Fibroblast of skin of scalp (primary cell): ENCODE measurements around the gene LRP8.

Experiments
- DNase-seq: peaks from one replicate; pipeline ENCODE4 v3.0.0-alpha.2; 2013

The LRP8 gene

DNA sequence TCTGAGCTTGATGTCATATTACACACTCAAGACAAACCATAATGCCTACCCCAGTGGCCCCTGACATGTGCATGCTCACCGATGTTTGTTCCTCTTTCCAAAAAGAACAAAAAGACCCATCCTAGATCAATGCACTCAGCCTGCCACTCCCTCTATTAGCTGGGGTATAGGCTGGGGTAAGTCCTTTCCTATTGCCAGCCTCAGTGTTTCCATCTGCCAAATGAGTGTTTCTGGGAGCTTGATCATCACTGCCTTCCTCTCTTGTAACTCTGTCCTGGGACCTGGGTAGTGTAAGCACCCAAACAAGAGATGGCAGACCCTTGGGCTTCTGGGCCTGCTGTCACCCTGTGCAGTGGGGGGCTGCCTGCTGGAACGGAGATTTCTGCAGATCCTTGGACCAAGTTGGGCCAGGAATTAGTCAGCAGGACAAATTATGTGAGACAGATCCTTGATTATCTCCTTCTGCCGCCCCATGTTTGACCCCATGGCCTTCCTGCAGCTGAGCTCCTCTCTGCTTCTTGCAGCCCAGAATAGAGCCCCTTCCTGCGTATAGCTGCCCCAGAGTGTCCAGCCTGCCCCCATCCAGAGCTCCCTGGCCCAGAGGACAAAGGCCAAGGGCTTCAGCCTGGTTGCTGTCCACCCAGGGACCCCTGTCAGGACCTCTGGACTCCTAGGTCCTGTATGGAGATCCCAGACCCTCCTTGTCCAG lies 31.5 kb upstream of the LRP8 start:
- no peak for DNase-seq

DNA sequence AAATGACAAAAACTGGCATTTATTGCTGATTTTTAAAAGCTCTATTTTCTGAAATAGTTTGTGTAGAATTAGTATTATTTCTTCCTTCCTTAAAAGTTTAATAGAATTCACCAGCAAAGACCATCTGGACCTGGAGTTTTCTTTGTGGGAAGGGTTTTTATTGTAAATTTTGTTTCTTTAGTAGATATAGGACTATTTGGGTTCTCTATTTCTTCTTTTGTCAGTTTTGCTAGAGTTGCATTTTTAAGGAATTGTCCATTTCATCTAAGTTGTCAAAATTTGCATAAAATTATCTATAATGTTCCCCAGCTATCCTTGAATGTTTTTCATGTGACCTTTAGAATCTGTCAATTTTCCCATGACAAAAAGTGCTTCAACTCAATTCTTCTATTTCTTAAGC lies 28.8 kb upstream of the LRP8 start:
- no peak for DNase-seq

DNA sequence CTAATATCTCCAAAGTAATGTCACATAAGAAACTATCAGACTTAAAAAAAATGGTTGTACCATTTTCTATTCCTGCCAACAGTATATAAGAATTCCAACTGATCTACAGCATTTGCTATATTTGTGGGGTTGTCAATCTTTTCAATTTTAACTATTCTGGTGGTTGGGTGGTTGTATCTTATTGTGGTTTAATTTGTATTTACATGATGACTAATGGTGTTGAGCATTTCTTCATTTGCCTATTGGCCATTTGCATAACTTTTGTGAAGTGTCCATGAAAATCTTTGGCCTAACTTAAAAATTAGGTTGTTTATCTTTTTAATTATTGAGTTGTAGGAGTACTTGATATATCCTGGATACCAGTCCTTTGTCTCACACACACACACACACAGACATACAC lies 26.2 kb upstream of the LRP8 start:
- no peak for DNase-seq

DNA sequence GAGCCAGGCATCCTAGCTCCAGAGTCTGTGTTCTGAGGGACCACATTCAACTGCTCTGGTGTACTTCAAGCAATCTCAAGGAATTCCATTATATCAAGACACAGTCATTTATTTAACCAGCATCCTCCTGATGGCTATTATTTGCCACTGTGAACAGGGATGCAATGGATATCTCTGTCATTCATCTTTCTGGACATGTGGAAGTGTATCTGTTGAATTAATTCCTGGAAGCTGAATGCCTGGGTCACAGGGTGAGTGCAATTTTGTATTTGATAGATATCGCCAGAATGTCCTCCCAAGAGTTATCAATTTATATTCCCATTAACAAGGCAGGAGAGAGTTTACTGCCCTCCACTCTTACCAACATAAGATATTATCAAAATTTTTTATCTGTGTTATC lies 24.7 kb upstream of the LRP8 start:
- DNase-seq = no peak

DNA sequence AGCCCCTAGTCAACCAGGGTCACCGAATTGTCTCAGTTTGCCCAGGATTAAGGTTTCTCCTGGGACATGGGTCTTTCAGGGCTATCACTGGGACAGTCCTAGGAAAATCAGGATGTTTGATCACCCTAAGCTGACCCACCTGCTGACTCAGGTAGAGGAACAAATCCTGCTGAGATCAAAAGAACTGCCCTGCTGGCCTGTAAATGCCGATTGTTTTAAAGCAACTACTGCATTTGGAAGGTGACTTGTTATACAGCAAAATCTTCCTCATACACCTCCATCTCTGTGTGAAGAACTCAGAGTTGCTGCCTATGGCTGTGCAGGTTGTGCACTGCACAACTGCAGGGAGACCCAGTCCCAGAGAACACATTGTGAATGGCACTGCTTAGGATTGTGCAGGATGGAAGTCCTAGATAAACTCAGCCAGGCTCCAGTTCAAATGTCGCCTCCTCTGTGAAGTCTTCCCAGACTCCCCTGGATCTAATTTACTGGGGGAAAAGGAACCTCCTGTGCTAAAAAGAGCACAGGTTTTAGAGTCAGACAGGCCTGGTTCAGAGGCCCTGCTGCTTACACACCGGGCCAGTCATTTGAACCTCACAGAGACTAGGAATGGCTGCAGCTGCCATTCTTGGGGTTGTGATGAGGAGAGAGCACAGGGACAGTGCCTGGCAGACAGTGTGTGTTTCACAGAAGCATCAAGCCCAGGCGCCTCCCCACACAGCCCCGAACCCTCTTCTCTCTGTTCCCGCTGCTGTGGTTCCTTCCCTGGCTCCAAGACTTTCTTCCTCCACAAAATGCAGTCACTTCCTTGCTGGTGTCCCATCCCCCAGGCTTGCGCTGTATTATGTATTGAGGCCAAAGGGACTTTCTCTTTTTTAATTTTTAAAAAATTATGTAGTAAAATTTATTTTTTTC lies 23.2 kb upstream of the LRP8 start:
- DNase-seq = no peak

DNA sequence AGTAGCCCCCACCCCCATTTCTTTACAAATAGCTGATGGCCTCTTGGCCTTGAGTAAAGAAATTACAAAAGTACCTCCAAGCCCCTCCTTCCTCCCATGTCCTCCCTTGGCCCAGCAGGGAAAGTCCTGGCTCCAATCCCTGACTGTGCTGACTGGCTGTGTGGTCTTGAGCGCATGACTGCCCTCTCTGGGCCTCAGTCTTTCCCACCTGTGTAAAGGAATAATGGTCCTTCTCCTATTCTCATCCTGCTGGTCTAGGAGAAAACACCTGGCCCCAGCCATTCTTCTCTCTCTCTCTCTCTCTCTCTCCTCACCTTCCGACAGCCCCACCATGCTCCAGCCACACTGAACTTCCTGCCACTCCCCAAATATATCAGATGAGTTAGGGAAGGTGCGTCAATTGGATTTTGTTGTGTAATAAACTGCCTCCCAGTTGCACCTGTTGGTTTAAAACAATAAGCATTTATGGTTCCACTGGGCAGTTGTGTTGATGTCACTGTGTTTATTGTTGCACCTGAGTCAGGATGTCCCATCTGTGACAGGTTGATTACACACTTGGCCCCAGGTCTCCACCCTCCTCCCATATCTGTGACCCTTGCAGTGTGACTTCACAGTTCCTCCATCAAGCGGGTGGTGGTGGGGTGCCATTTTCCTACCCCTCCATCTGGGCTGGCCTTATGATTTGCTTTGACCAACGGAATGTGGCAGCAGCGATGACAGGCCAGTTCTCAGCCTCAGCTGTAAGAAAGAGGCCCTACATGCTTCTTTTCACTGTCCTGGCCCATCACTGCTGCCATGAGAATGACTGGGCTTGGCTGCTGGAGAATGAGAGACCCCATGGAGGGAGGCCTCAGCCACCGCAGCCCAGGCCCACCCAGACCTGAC lies 22.3 kb upstream of the LRP8 start:
- no peak for DNase-seq

DNA sequence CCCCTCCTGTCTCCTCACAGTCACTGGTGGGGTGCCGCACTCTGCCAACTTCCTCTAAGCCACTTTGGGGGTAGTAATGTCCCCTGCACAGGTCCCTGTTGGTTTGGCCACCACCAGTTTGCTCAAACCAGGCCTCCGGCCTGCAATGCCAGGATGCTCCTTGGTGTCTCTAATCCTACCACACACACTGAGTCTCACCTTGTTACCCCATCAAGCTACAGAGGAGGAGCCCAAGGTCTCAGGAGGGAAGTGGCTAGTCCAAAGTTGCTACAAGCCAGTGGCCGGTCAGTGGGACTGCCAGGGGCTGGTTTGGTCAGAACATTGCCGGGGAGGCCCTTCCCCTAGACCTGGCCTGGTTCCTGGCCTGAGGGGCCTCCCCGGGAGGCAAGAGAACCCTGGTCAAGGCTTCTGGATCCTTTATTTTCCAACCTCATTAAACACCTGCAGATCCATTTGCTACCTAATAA lies 21.5 kb upstream of the LRP8 start:
- DNase-seq = no peak

DNA sequence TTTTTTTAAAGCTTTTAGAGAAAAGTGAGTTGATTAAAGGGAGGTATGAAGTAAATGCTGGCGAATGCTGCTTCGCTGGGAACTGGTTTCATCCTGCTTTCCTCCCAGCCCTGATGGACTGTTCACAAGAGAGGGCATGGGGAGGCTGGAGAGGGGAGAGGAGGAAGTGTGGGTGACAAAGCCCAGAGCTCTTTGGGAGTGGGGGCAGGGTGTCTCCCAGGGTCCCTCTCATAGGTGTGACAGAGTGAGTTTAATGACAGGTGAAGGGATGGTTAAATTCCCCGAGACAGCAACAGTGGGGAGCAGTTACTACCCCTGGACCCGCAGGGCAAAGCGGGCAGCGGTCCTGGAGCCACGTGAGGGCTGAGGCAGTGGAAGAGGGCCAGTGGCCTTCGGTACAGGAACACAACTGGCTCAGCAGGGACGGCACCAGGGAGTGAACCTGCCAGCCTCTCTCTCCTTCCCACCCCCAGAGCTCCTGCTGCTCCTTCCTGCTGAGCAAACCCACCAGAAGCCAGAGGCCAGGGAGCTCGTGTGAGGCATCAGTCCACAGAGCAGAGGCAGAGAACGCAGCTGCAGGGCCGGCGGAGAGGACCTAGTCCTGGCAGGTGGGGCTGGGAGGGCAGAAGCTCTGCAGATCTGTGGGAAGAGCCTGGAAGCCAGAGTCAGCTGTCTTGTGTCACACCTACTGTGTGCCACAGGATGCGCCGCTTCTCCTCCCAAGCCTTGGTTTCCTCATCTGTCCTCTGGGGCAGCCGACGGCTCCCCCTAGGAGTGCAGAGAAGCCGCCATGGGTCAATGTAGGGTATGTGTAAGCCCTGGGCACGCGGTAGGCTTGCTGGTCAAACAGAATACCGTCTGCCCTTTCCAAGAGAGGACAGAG lies 20.9 kb upstream of the LRP8 start:
- DNase-seq = no peak

DNA sequence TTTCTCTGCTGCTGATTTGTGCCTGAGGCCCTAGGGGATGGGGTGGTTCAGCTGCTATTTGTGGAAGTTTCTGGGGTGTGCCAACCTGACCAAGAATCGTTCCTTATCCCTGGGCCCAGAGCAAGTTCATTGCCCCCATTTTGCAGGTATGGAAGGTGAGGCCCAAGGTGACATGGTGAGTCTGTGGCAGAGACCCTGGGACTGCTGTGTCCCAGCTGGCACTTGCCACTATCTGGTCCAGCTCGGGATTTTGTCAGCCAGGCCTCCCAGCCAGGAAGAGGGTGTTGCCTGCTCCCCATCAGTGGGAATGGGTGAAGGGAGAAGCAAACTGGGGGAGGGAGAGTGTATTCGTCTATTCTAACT lies 18.9 kb upstream of the LRP8 start:
- DNase-seq = no peak

DNA sequence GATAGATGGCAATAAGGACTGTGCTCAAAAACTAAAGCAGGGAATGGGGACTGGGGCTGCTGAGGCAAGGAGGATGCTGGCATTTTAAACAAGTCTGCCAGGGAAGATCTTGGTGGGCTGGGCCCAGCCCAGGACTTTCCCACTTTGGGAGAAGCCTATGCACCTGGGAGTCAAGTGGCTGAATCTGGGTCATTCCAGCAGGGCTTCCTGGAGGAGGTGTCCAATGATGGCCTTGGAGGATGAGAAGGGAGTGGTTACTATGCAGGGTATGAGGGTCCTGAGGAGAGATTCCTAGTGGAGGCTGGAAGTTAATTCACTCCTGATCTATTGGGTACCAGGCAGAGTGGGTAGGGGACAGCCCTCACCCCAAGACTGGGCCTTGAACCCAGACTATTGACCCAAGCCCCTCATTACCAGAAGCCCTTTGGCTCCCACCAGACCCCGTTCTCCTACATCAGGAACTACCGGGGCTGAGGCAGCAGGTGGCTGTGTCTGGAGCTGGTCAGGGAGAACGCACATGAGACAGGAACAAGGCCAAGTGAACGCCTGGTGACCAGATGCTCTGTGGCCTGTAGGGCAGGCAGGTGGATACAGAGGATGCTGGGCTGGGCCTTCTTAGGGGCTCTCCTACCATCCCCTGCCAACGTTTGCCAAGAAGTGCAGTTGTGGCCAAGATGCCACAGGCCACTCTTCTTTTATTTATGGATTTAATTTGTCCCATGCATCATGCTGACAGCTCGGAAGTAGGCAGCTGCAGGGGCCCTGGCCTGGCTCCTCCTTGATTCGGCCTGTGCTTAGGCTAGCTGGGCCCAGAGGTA lies 18.3 kb upstream of the LRP8 start:
- no peak for DNase-seq

DNA sequence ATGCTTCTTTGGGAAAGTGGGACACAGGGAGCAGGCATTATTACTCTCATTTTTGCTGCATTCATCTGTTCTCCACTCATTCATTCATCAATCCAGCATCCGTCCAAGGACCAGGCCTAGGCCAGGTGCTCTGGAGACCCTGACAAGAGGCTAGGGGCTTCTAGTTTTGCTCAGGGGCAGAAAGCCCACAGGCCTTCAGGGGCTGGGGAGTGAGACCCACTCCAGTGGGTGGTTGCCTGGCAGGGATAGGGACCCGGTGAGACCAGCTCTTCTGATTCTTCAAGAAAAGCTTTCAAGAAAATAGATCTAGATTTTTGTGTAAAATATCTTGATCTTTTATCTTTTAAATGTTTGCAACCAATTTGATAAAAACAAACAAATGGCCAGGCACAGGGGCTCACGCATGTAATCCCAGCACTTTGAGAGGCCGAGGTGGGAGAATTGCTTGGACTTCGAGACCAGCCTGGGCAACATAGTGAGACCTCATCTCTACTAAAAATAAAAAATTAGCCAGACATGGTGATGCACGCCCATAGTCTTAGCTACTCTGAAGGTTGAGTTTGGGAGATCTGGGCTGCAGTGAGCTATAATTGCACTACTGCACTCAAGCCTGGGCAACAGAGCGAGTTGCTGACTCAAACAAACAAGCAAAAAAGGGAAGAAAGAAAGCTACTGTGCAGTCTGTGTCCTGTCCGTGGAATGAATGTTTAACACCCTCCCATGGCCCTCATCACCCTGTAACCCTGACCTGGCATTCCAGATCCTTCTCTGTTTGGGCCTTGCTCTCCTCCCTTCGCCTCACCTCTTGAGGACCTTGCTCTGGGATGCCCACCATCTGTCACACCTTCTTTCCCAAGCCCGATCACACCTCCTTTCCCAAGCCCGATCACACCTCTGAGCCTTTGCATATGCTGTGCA lies 17.3 kb upstream of the LRP8 start:
- DNase-seq = no peak

DNA sequence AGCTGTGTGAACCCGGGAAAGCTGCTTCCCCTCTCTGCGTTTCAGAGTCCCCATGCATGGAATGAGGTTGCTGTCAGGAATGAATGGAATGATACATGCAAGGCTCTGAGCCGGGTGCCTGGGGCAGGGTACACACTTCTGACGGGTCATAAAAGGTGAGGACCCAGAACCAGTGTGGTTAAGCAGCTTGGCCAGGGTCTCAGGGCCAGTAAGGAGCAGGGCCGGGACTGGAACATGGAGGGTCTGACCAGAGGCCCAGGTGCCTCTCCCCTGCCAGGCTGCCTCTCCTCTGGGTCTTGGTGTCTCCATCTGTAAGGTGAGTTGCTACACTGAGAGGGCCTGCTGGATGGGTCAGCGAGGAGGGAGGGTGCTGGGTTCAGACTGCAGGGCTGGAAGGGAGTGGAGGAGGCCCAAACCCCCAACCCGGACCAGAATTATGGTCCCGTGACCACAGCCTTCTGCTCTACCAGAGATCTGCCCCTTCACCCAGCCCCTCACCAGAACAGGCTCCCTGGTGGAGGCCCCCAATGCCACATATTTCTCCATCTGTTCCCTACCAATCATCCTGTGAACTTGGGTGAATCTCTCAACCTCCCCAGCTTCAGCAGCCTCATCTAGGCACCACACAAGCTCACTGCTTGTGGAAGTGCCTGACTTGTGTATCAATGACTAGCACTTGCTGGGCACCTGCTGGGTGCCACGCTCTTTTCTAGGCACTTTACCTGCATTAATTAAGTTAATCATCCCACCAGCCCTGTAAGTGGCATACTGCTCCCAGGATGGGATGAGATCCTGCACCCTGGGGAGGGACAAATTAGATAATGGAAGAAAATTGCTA lies 16.2 kb upstream of the LRP8 start:
- peak; percentile 31 for DNase-seq

DNA sequence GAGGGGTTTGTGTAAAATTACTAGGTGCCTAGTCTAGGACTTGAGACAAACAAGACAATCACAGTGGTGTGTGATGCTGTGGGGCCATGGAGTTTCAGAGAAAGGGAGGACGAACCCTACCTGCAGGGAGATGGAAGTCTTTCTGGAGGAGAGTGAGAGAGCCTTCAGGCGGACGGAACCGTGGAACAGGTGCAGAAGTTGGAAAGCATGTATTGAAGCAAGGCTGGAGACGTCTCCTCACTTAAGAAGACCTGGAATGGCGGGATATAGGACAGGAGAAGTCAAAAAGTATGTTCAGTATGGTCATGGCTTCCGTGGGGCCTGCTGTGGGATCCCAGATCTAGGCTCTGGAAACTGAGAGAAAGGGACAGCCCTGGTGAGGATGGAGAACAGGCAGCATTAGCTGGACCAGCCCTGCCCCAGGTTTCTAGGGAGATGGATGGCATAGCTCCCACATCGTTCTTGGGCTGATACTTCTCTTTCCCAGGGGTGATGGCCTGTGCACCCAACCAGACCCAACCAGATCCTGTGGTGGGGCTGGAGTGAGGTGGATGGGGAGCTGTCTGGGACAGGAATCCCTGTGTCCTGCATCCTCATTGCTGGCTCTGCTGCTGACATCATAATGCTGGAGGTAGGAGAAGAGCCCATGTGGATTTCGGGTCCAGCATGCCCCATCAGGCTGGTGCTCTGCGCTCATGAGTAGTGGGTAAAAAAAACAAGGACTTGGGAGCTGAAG lies 15.0 kb upstream of the LRP8 start:
- DNase-seq = no peak

DNA sequence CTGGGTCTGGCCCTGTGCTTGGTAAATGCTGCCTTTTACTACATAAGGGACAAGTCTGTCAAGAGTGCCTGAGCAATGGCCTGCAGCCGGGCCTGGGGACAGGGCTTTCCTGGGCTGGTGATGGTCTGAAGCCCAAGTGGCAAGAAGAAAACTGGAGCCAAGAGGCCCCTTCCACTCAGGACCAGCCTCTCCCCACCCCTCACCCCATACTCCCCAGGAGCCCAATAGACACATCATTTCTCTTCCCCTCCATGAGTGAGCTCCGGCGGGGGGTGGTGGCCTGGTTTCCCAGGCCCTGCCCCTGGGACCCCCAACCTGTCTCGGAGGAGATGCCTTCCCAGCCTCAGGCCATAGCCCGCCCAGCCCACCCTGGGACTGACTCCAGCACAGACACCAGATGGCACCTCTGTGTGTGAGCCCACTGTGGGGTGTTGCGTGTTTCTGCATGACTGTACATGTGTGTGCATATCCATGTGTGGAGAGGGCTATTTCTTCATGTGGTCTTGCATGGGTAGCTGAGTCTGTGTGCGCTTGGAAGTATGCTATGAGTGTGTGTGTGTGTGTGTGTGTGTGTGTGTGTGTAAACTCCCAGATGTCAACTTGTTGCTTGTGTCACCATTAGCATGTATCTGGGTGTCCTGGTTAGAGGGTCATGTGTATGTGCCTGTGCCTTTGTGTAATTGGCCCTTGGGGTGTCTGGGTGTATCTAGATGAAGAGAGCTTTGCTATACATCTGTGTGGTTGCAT lies 14.3 kb upstream of the LRP8 start:
- no peak for DNase-seq

DNA sequence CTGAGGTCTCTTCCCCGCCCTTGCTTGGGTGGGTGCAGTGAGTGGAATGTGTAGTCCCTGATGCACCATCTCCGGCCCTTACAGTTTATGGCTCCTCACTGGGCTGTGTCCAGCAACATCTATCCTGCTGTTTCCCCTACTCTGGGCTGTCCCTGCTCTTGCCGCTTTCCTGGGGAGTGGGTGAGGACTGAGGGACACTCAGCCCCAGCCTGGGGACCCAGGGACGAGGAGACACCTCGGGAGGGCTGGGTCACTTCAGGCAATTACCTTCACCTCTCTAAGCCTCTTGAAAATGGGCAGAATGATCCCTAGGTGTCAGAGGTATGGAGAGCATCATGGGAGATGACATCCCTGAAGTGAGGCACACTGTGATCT lies 13.6 kb upstream of the LRP8 start:
- DNase-seq = no peak

DNA sequence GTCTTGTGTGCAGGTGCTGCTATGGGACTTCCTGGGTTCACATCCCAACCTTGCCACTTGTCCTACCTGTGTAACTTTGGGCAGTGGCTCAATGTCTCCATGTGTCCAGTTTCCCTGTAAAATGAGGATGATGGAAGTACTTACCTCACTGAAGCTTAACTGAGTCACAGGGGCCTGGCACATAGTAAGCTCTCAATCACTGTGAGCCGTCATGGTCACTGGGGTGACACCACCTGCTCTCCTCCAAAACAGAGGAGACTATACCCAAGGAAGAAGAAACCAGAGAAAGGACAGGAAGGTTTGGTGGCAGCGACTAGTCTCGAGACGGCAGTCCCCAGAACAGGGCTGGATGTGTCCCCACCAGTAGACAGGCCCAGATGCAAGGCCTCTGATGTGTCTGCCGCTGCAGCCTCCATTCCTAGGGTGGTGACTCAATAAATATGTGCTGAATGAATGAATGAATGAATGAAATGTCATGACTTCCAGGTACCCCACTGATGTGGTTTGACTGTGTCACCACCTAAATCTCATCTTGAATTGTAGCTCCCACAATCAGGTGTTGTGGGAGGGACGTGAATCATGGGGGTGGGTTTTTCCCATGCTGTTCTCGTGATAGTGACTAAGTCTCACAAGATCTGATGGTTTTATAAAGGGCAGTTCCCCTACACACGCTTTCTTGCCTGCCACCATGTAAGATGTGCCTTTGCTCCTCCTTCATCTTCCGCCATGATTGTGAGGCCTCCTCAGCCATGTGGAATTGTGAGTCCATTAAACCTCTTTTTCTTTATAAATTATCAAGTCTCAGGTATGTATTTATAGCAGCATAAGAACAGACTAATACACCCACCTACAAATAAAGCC lies 13.0 kb upstream of the LRP8 start:
- no peak for DNase-seq
